ENCODE measurements around the gene UBAC2. TPM values are rescaled to one million over a fixed set of nuclear protein-coding genes. Genes with fewer than 3 reads are reported as not detected.

UBAC2 gene
- 10 to 100 TPM; 62.8 to 82.1 (median 72.3) TPM for total RNA-seq
- polyA plus RNA-seq = 10 to 100 TPM; 49.3 to 57.3 (median 50.4) TPM
- long read RNA-seq, donor 1, transcript UBAC2-203 (9 exons, 1,375 nt) = major isoform, 10 of 19 reads
- long read RNA-seq, donor 1, partial matches to known transcripts = 9 of 19 reads
- long read RNA-seq, donor 1, other reads (novel, unspliced or antisense) = 0 of 19 reads
- long read RNA-seq, donor 2, transcript UBAC2-203 (9 exons, 1,375 nt) = major isoform, 16 of 16 reads
- long read RNA-seq, donor 2, partial matches to known transcripts = 0 of 16 reads
- long read RNA-seq, donor 2, other reads (novel, unspliced or antisense) = 0 of 16 reads

GRCh38 chr13:99200432-99201167 lies at the start of gene UBAC2:
TSS of gene UBAC2 (plus strand) at chr13:99200854. CDS start at chr13:99200909, 55 bp downstream.
- DNase-seq = peak; percentile 99
- intact Hi-C loops (cut with DNase I; ENCODE audit: low total_unique reads) = no loop called here
- peaks cover 0 to 4% (median 0%) of the 10 kb centered on the region in 6 donors for H3K36me3 ChIP-seq
- peak within 1 kb of the TSS; percentile 83 to 97 (median 91) for H3K4me3 ChIP-seq
- peak; percentile 98 to 99 (median 99) for TF ChIP-seq POLR2AphosphoS5 (IDR thresholded peaks at IDR 0.05)
- peak in 4 of 11 experiments; percentile 6 to 47 (median 30) for TF ChIP-seq CTCF (IDR thresholded peaks at IDR 0.05 in 8 of 11, conservative IDR thresholded peaks at IDR 0.05 in 3 of 11)
- peak; percentile 68 to 81 (median 71) for TF ChIP-seq POLR2A (IDR thresholded peaks at IDR 0.05)
- H3K27ac ChIP-seq = peak within 1 kb of the TSS; percentile 93 to 100 (median 98)
- peaks cover 33 to 70% (median 51%) of the 10 kb centered on the region in 6 donors for H3K4me1 ChIP-seq
- H3K9me3 ChIP-seq = no peaks in the 10 kb centered on the region
- H3K27me3 ChIP-seq (replicated peaks in 1 of 7) = no peaks in the 10 kb centered on the region
- WGBS, 5 donors = 0 to 1% (median 0%) methylated on average over 19 to 76 of the region's 76 CpGs

GRCh38 chr13:99151516-99151915 lies 49.1 kb upstream of the UBAC2 start:
- DNase-seq = no peak
- TF ChIP-seq POLR2A (IDR thresholded peaks at IDR 0.05) (no peak), POLR2AphosphoS5 (IDR thresholded peaks at IDR 0.05) (no peak), CTCF (IDR thresholded peaks at IDR 0.05 in 8 of 11, conservative IDR thresholded peaks at IDR 0.05 in 3 of 11) (no peak)
- Histone ChIP-seq H3K27me3 (replicated peaks in 1 of 7) (peaks cover 0 to 75% (median 0%) of the 10 kb centered on the region in 7 donors), H3K36me3 (no peaks in the 10 kb centered on the region), H3K27ac (no peak overlapping the region), H3K9me3 (no peaks in the 10 kb centered on the region), H3K4me3 (no peak overlapping the region), H3K4me1 (no peaks in the 10 kb centered on the region)
- WGBS, 5 donors = 80 to 91% (median 88%) methylated on average over 4 of the region's 4 CpGs
- intact Hi-C loops (cut with DNase I; ENCODE audit: low total_unique reads) = no loop called here

GRCh38 chr13:99153219-99153618 lies 47.4 kb upstream of the UBAC2 start:
- Histone ChIP-seq H3K36me3 (no peaks in the 10 kb centered on the region), H3K27me3 (replicated peaks in 1 of 7) (peaks cover 0 to 65% (median 0%) of the 10 kb centered on the region in 7 donors), H3K9me3 (no peaks in the 10 kb centered on the region), H3K4me3 (no peak overlapping the region), H3K27ac (no peak overlapping the region), H3K4me1 (no peaks in the 10 kb centered on the region)
- intact Hi-C loops (cut with DNase I; ENCODE audit: low total_unique reads) = no loop called here
- no peak for DNase-seq
- WGBS, 5 donors = 89 to 94% (median 90%) methylated on average over 1 of the region's 1 CpG
- no peak for TF ChIP-seq POLR2A (IDR thresholded peaks at IDR 0.05)
- no peak for TF ChIP-seq CTCF (IDR thresholded peaks at IDR 0.05 in 8 of 11, conservative IDR thresholded peaks at IDR 0.05 in 3 of 11)
- TF ChIP-seq POLR2AphosphoS5 (IDR thresholded peaks at IDR 0.05) = no peak

- Histone ChIP-seq H3K27me3 (replicated peaks in 1 of 7) (peaks cover 0 to 65% (median 0%) of the 10 kb centered on the region in 7 donors), H3K9me3 (no peaks in the 10 kb centered on the region), H3K27ac (no peak overlapping the region), H3K4me3 (no peak overlapping the region), H3K36me3 (no peaks in the 10 kb centered on the region), H3K4me1 (no peaks in the 10 kb centered on the region)
- TF ChIP-seq POLR2A (IDR thresholded peaks at IDR 0.05) = no peak
- no peak for TF ChIP-seq CTCF (IDR thresholded peaks at IDR 0.05 in 8 of 11, conservative IDR thresholded peaks at IDR 0.05 in 3 of 11)
- intact Hi-C loops (cut with DNase I; ENCODE audit: low total_unique reads) = no loop called here
- no peak for DNase-seq
- WGBS, 5 donors = 25 to 65% (median 39%) methylated on average over 2 of the region's 2 CpGs
These were observed 46.6 kb upstream of the UBAC2 start for GRCh38 chr13:99154064-99154463.

All from spleen (tissue), 13 donors.